Measurements from ENCODE around the gene UBALD1. TPM values are rescaled to one million over a fixed set of nuclear protein-coding genes. Genes with fewer than 3 reads are reported as not detected.

UBALD1 gene
- total RNA-seq, 1 donor from 2014 or later = 0.97 TPM

DNA sequence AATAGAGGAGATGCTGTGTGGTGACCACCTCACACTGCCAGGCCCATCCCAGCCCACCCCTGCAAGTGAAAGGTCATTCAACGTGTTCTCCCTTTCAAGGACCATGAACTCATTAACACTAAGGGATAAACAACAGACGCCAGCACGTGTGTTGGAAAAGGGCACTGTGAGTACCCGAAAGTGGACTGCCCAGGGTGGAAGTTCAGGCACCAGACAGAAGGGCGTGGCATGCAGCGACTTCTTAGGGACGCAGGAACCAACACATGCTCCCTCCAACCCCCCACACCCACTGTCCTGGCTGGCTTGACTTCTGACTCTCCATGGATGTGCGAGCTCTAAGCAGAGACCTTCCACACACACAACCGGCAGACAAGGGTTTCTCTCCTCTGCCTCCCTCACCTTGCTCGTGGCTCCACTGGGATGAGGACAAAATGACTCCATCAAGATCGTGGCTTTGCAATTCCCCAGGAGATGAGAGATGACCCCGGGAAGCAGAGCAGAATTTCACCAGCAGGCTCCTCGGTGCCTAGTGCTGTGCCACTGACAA lies 11.0 kb downstream of the UBALD1 start:
- Mint-ChIP-seq H3K4me3 (no peak overlapping the region), H3K9me3 (no peaks in the 10 kb centered on the region), H3K36me3 (no peaks in the 10 kb centered on the region), H3K27ac (no peak overlapping the region), H3K27me3 (ENCODE audit: insufficient read depth, low read depth) (peaks cover 9% of the 10 kb centered on the region), H3K4me1 (peaks cover 7% of the 10 kb centered on the region)
- no peak overlapping the region for H3K9ac ChIP-seq
- TF ChIP-seq, protein P1, sequence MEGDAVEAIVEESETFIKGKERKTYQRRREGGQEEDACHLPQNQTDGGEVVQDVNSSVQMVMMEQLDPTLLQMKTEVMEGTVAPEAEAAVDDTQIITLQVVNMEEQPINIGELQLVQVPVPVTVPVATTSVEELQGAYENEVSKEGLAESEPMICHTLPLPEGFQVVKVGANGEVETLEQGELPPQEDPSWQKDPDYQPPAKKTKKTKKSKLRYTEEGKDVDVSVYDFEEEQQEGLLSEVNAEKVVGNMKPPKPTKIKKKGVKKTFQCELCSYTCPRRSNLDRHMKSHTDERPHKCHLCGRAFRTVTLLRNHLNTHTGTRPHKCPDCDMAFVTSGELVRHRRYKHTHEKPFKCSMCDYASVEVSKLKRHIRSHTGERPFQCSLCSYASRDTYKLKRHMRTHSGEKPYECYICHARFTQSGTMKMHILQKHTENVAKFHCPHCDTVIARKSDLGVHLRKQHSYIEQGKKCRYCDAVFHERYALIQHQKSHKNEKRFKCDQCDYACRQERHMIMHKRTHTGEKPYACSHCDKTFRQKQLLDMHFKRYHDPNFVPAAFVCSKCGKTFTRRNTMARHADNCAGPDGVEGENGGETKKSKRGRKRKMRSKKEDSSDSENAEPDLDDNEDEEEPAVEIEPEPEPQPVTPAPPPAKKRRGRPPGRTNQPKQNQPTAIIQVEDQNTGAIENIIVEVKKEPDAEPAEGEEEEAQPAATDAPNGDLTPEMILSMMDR (IDR thresholded peaks at IDR 0.05) = no peak
- TF ChIP-seq EZH2 (IDR thresholded peaks at IDR 0.05) (no peak), EZH2phosphoT487 (IDR thresholded peaks at IDR 0.05) (no peak)
- H4K20me1 ChIP-seq (ENCODE audit: low read depth) = no peaks in the 10 kb centered on the region
- H3K79me2 ChIP-seq (ENCODE audit: low read depth) = no peaks in the 10 kb centered on the region
- no peak for DNase-seq (ENCODE audit: low spot score)
- no peak overlapping the region for H2AFZ ChIP-seq (replicated peaks)
- H3K9me3 ChIP-seq (ENCODE audit: low read depth) = no peaks in the 10 kb centered on the region
- peaks cover 15% of the 10 kb centered on the region for H3K4me1 ChIP-seq
- H3F3A ChIP-seq (ENCODE audit: low read depth) = peaks cover 9% of the 10 kb centered on the region
- no peaks in the 10 kb centered on the region for H3K36me3 ChIP-seq
- H3K27ac ChIP-seq = no peak overlapping the region
- H3K27me3 ChIP-seq = no peaks in the 10 kb centered on the region
- H3K4me2 ChIP-seq = no peak overlapping the region
- no peak overlapping the region for H3K4me3 ChIP-seq

- no peak overlapping the region for H3K27ac Mint-ChIP-seq
- no peaks in the 10 kb centered on the region for H3K9me3 ChIP-seq (ENCODE audit: low read depth)
- H3K36me3 Mint-ChIP-seq = no peaks in the 10 kb centered on the region
- TF ChIP-seq, protein P1 (IDR thresholded peaks at IDR 0.05) = no peak
- TF ChIP-seq EZH2phosphoT487 (IDR thresholded peaks at IDR 0.05) (no peak), EZH2 (IDR thresholded peaks at IDR 0.05) (no peak)
- no peaks in the 10 kb centered on the region for H4K20me1 ChIP-seq (ENCODE audit: low read depth)
- H3K9ac ChIP-seq = no peak overlapping the region
- H3K4me3 ChIP-seq = no peak overlapping the region
- no peak overlapping the region for H3K4me3 Mint-ChIP-seq
- H3K27me3 Mint-ChIP-seq (ENCODE audit: insufficient read depth, low read depth) = peaks cover 14% of the 10 kb centered on the region
- H3K36me3 ChIP-seq = no peaks in the 10 kb centered on the region
- no peaks in the 10 kb centered on the region for H3K27me3 ChIP-seq
- H3K4me2 ChIP-seq = peak overlapping the region; percentile 31
- H3K79me2 ChIP-seq (ENCODE audit: low read depth) = no peaks in the 10 kb centered on the region
- H3K9me3 Mint-ChIP-seq = no peaks in the 10 kb centered on the region
- no peak overlapping the region for H3K27ac ChIP-seq
- no peak overlapping the region for H2AFZ ChIP-seq (replicated peaks)
- no peak for DNase-seq (ENCODE audit: low spot score)
- peaks cover 15% of the 10 kb centered on the region for H3K4me1 ChIP-seq
- H3K4me1 Mint-ChIP-seq = peaks cover 10% of the 10 kb centered on the region
- H3F3A ChIP-seq (ENCODE audit: low read depth) = peaks cover 9% of the 10 kb centered on the region
These were observed 12.4 kb downstream of the UBALD1 start for GRCh38 chr16:4602331-4602730.

DNA sequence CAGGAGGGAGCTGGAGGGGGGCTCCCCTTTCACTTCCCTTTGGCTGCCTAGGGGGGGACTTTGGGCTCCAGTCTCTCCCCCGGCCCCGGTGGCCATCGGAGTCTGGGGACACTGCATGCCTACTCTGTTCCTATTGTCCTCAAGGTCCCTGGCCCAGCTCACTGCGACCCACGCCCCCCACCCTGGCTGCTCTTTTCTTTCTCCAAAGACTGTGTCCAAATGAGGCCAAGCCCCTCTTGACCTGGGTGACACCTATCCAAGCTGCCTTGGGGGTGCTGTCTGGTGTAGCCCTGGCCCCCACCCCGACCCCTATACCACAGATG lies 12.9 kb downstream of the UBALD1 start:
- no peaks in the 10 kb centered on the region for H3K9me3 ChIP-seq (ENCODE audit: low read depth)
- Mint-ChIP-seq H3K27me3 (ENCODE audit: insufficient read depth, low read depth) (peaks cover 12% of the 10 kb centered on the region), H3K4me1 (peaks cover 10% of the 10 kb centered on the region), H3K36me3 (no peaks in the 10 kb centered on the region), H3K9me3 (no peaks in the 10 kb centered on the region), H3K4me3 (no peak overlapping the region), H3K27ac (no peak overlapping the region)
- H2AFZ ChIP-seq (replicated peaks) = peak overlapping the region; percentile 42
- H3K4me1 ChIP-seq = peaks cover 15% of the 10 kb centered on the region
- no peaks in the 10 kb centered on the region for H3K27me3 ChIP-seq
- no peak for DNase-seq (ENCODE audit: low spot score)
- H3K79me2 ChIP-seq (ENCODE audit: low read depth) = no peaks in the 10 kb centered on the region
- peak overlapping the region; percentile 31 for H3K4me2 ChIP-seq
- H4K20me1 ChIP-seq (ENCODE audit: low read depth) = no peaks in the 10 kb centered on the region
- H3F3A ChIP-seq (ENCODE audit: low read depth) = peaks cover 9% of the 10 kb centered on the region
- no peaks in the 10 kb centered on the region for H3K36me3 ChIP-seq
- no peak overlapping the region for H3K27ac ChIP-seq
- TF ChIP-seq EZH2phosphoT487 (IDR thresholded peaks at IDR 0.05) = no peak
- no peak for TF ChIP-seq EZH2 (IDR thresholded peaks at IDR 0.05)
- TF ChIP-seq, protein P1 (IDR thresholded peaks at IDR 0.05) = no peak
- H3K4me3 ChIP-seq = no peak overlapping the region
- H3K9ac ChIP-seq = no peak overlapping the region
